ENCODE measurements around the gene RGL1. TPM values are rescaled to one million over a fixed set of nuclear protein-coding genes. Genes with fewer than 3 reads are reported as not detected.

The RGL1 gene
- total RNA-seq, 4 donors from 2014 or later: 11.6 to 22.5 (median 15.0) TPM

DNA sequence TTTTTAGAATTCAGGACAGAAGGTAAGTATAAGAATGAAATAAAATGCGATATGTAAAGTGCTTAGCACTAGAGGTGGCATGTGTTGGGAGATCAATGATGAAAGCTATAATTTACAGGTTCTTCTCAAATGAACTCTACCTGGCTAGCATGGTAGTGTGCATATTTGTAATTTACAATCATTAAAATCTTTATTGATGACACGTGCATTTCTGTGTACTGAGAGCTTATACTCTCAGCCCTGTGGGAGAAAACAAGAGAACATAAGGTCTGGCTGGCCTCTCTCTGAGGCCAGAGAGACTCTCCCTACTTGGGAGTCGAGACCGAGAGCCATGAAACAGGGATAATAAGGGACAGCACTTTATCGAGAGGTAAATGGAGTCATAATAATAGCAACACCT, 156.2 kb downstream of the RGL1 start:
- WGBS, 2 donors: 84 to 95% methylated on average over 5 of the region's 5 CpGs

DNA sequence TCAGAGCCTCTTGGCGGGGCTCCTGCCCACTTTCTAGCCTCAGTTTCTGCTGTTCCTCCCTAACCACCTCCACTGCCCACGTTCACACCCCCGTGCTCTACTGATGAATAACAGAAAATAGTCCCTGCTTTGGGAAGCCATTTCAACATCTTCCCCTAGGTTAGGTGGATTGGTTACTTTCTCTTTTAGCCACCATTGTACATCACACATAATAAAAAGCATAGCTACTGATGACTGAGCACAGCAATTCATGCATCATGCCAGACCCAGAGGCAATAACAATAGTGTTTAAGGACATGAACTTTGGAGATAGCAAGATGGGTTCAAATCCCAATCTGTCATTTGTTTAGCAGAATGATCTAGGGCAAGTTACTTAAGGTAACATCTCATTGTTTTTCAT, 158.0 kb downstream of the RGL1 start:
- H3K4me3 ChIP-seq (ENCODE audit: low read depth, poor library complexity, severe bottlenecking): no peak overlapping the region
- WGBS, 2 donors: 88 to 92% methylated on average over 3 of the region's 3 CpGs
- intact Hi-C loops (cut with DNase I; ENCODE audit: low total_unique reads): no loop called here
- DNase-seq (ENCODE audit: low spot score in 2 of 2): no peak
- TF ChIP-seq CTCF (IDR thresholded peaks at IDR 0.05) (no peak), POLR2A (IDR thresholded peaks at IDR 0.05) (no peak)

More for the DNA sequence above, 156.2 kb downstream of the RGL1 start:
- TF ChIP-seq CTCF (IDR thresholded peaks at IDR 0.05) (no peak), POLR2A (IDR thresholded peaks at IDR 0.05) (no peak)
- no peak for DNase-seq (ENCODE audit: low spot score in 2 of 2)
- no peak overlapping the region for H3K4me3 ChIP-seq (ENCODE audit: low read depth, poor library complexity, severe bottlenecking)
- intact Hi-C loops (cut with DNase I; ENCODE audit: low total_unique reads): no loop called here

GRCh38 chr1:183965726-183966125, 160.8 kb downstream of the RGL1 start:
- WGBS, 2 donors: 77 to 89% methylated on average over 1 of the region's 1 CpG
- intact Hi-C loops (cut with DNase I; ENCODE audit: low total_unique reads): no loop called here
- no peak overlapping the region for H3K4me3 ChIP-seq (ENCODE audit: low read depth, poor library complexity, severe bottlenecking)
- DNase-seq (ENCODE audit: low spot score in 2 of 2): no peak
- TF ChIP-seq CTCF (IDR thresholded peaks at IDR 0.05): no peak
- no peak for TF ChIP-seq POLR2A (IDR thresholded peaks at IDR 0.05)

DNA sequence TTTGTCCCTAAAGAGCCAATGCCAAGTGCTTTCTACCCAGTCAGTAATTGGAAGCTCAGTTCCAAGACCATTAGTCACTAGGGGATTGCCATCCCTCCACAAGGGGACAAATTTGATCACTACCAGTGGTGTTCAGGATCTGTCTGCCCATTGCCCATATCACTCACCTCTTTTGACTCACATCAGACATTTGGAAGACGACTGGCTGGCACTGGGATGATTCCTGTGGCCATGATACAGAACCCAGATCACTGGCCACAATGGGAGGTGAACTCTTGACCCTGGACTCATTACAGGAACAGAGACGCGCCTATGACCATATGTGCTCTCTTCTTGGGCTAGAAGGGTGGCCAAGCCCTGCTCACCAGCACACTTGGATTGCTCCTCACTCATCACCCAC, 161.6 kb downstream of the RGL1 start:
- TF ChIP-seq CTCF (IDR thresholded peaks at IDR 0.05): no peak
- TF ChIP-seq POLR2A (IDR thresholded peaks at IDR 0.05): no peak
- no peak overlapping the region for H3K4me3 ChIP-seq (ENCODE audit: low read depth, poor library complexity, severe bottlenecking)
- intact Hi-C loops (cut with DNase I; ENCODE audit: low total_unique reads): no loop called here
- DNase-seq (ENCODE audit: low spot score in 2 of 2): no peak
- WGBS, 2 donors: 88 to 89% methylated on average over 3 of the region's 3 CpGs

DNA sequence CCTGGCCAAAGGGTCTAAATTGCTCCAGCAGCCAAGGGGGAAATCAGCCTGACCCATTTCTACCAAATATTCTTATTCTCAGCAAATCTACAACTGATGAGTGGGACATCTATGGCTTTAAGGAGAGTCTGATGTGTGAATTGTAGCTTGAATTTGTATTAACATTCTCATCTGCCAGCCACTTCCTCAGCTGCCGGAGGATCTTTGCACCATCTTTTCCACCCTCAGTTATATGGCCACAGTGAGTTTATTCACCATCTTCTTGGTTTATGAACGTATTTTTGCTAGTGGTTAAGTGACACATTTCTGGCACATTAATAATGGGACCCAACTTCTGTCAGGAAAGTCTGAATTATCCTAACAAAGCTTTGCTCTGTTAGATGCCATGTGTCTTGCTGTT, 163.0 kb downstream of the RGL1 start:
- DNase-seq (ENCODE audit: low spot score in 2 of 2): no peak
- intact Hi-C loops (cut with DNase I; ENCODE audit: low total_unique reads): no loop called here
- TF ChIP-seq POLR2A (IDR thresholded peaks at IDR 0.05) (no peak), CTCF (IDR thresholded peaks at IDR 0.05) (no peak)
- no peak overlapping the region for H3K4me3 ChIP-seq (ENCODE audit: low read depth, poor library complexity, severe bottlenecking)
- 79 to 84% methylated on average over 2 of the region's 2 CpGs for WGBS, 2 donors

- DNase-seq (ENCODE audit: low spot score in 2 of 2): no peak
- no peak overlapping the region for H3K4me3 ChIP-seq (ENCODE audit: low read depth, poor library complexity, severe bottlenecking)
- intact Hi-C loops (cut with DNase I; ENCODE audit: low total_unique reads): no loop called here
- TF ChIP-seq POLR2A (IDR thresholded peaks at IDR 0.05) (no peak), CTCF (IDR thresholded peaks at IDR 0.05) (no peak)
- WGBS, 2 donors: 85 to 87% methylated on average over 5 of the region's 5 CpGs
Observed at GRCh38 chr1:183968386-183968785, 163.5 kb downstream of the RGL1 start.

All from lower leg skin (tissue), 4 donors.